Activated effector memory CD4-positive, alpha-beta T cell treated with anti-CD3 and anti-CD28 coated beads, Interleukin-2, amount 50 U/mL, for 16 hours (primary cell): ENCODE results near the gene NAALADL1.

Source experiments
- DNase-seq: peaks from one replicate; pipeline ENCODE4 v3.0.0-alpha.2; 2020

The NAALADL1 gene

DNA sequence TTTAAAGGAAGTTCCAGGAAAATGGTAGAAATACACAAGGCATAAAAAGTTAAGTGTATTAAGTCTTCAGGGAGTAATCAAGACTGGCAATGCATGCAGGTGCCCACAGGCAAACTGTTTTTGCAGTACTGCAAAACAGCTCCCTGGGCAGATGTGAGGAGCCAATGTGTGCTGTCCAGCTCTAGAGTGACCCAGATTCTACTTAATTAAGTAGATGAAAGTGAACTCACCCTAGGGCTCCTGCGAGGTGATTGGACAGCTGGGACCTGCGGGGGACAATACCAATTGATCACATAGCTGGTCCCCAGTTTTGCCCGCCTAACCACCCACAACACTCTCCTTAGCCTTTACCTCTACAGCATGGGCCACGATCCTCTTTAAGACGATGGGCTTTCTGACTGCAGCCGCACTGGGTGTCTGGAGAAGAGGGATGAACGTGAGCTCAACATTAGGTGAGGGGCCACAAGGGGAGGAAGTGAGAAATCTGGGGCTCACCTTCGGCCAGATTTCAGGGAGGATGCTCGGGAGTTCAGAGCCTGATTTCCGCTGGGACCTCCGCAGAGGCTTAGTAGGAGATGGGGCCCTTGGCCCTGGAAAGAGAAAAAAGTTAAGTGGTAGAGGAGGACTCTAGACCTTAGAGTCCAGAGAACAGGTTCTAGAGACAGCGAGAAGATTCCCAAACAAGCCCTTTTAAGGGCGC, 24.9 kb upstream of the NAALADL1 start:
- no peak for DNase-seq

DNA sequence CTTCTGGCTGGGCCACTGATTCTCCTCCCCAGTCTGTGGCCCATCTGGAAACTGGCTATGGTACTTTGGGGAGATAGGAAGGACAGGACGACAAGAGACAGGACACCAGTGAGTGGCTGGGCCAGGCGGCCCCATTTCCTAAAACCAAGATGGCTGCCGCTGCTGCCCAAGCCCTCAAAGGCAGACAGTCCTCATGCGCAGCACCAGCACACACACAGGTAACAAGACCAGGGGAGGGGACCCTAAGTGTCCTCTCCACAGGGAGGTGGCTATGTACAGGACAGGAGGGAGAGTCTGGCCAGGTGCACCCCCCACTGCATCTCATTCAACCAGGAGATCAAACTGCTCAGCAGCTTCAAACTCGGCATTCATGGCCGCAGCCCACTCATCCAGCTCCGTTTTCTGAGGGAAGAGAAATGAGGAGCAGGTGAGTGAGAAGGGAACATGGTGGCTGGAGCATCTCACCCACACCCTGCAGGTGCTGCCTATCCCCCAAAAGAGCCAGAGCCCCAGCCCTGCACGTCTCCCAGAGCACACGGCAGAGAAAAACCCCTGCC, 20.5 kb upstream of the NAALADL1 start:
- DNase-seq, result no peak

DNA sequence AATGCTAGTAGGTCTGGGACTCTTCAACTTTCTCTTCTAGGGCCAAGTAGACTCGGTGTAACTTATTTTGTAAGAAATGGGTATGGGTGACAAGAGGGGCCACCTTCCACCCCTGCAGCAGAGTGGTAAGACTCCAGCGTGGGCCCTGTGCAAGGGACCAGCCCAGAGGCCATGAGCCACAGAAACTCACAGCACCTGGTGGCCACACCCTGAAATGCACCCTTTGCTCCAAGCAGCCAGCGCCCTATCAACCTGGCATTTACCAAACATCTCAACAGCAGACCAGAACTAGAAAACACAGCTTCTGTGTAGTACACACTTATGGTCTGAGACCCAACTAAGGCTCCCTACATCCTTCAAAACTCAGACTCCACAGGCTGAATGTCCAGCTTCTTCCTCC, 19.8 kb upstream of the NAALADL1 start:
- peak; percentile 89 for DNase-seq

DNA sequence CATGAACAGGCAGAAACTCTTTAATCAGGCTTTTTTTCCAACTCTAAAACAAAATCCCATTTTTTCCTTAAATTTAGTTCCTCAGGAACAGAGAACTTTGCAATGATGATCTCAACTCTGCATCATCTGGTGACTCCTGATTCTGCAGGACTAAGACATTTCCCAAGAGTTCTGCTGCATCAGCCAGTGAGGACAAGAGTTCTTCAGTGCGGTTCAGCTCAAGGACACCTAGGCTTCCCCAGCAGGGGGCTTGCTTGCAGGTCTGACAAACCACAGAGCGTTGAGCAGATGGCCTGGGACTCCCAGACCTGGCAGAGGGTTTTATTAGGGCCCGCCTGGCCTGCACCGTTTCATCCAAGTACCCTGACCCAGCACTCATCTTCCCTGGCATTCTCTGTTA, 19.1 kb upstream of the NAALADL1 start:
- no peak for DNase-seq

DNA sequence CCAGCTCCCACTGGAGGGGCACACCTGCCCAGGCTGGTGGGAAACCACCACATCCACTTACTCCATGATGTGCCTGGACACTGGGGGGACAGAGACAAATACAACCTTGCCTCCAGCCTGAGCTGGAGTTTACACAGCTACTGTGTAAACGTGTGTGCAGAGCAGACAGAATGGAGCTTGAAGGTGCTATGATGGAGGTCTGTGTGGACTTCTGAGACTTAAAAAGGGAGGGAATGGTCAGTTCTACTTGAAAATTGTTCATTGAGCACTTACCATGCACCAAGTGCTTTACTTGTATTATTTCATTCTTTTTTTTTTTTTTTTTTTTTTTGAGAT, 14.2 kb upstream of the NAALADL1 start:
- no peak for DNase-seq

DNA sequence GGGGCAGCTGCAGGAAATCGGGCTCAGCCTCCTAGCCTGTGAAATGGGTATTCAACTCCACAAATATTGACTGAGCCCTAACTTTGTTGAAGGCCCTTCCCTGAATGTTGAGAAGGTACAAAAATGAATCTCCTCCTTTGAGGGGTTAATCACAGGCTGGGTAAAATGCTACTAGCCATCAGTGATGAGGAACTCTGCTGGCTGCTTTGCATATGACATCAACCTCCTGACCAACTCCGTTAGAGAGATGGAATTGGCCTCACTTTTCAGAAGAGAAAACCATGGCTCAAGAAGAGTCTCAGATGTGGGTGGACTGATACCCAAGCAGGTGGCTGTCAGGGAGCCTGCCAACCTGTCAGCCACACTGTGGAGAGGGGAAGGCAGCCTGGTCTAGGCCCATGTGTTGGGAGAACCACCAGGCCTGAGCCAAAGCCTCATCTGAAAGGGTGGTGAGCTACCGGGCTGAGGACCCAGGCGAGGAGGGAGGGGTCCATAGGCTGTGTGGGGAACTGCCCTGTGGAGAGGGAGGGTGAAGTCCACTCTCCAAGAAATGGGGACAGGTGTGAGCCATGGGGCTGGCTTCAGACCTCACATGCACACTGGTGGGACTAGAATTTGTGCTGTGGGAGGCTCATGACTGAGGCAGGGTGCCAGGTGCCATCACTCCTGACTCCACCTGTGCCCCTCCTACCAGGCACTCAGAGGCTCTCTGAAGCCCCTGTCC, 13.7 kb upstream of the NAALADL1 start:
- no peak for DNase-seq

DNA sequence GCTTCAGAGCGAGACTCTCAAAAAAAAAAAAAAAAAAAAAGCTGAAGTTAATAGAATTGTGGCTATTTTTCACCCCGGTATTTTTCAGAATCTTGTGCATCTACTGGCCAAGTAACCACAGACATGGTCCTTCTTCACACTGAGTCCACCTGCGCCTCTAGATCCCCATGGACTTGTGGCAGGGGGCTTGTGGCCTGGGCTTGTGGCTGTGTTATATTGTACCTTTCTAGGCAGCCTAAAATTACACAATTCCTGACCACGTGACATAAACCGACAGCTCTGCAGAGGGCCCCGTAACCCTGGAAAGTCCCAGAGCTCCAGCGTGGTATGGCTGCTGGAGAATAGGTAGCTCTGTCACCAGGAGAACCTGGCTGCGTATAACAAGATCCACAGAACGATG, 10.9 kb upstream of the NAALADL1 start:
- no peak for DNase-seq

DNA sequence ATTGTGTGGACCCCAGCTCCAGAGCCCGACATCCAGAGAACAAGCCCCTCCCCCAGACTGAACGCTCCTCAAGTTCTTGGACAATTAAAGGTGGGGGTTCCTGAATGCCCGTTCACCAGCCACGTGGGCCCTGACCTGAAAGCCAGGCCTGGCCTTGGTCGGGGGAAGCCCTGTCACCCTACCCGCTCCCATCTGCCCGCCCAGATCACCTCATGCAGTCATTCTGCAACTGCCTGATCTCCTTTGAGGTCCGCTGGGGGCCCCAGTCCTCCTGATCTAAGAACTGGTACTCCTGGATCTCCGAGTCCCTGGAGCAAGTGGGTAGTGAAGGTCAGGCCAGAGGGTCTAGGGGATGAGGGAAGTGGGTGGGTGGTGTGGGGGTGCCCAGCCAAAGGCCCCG, 9.1 kb upstream of the NAALADL1 start:
- DNase-seq, result no peak

DNA sequence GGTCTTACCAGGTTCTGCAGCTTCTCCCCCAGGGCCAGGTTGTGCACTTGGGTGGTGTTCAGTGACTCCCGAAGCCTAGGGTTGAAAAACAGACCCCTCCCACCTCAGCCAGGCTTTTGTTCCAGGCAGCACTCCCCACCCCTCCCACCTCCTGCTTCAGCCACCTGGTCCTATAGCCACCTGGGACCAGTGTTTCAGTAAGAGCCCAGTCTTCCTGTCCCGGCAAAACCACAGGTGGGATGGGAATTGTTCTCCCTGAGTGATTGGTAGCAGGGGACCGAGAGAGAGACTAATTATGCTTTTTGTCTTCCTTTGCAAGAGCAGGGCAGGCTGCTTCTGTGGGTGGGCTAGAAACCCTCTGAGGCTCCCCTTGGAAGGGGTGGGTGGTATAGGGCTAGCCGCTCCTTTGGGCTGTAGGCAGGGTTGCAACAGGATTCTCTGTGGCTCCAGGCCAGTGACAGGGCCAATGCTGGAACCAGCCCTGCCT, 8.5 kb upstream of the NAALADL1 start:
- no peak for DNase-seq

DNA sequence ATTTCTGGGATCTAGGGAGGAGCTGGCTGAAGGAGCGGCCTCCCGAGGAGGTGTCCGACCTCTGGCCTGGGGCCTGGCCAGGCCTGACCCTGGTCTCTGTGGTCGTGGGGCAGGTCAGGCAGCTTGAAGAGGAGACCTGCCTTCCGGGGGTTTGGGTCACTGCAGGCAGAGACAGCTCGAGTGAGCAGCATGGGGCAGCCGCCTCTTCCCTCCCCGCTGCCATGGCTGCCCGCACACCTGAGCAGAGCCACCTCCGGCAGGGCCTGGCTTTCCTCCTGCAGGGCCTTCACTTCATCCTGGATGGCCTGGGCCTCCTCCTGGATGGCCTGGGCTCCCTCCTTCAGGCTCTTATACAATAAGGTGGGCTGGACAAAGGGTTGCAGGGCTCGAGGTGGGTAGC, 8.0 kb upstream of the NAALADL1 start:
- no peak for DNase-seq

DNA sequence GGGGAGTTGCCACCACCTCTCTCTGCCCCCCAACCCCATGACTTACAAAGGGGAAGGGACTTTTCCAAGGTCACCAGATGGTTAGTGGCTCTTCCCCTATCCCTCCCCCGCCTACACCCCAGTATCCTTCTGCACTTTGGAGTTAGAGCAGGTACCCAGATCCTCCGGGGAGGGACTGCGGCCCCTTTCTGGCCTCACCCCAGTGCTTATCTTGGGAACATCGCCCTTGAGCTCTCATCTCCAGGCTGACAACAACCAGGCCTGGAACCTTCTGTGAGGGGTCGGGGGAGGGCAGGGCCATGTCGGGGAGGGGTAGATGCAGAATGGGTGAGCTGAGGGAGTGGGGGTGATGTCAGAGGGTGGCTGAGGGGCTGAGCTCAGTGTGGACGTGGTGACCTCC, 7.5 kb upstream of the NAALADL1 start:
- no peak for DNase-seq

DNA sequence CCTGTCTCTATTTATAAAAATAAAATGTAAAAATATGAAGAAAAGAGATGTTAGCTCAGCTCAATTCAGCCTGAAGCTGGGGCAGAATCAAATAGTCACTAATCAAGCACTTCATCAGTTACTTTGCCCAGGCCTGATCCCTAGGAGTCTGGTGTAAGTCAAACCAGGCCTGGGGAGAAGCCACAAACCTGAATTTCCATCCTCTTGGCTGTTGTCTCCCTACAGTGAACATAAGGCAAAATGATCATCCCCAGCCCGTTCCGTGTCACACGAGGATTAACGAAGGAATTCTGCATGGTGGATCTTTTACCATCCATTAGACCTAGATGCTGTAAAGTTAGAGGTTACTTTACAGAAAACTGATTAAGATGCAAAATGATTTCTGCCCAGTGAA, 6.5 kb upstream of the NAALADL1 start:
- no peak for DNase-seq

DNA sequence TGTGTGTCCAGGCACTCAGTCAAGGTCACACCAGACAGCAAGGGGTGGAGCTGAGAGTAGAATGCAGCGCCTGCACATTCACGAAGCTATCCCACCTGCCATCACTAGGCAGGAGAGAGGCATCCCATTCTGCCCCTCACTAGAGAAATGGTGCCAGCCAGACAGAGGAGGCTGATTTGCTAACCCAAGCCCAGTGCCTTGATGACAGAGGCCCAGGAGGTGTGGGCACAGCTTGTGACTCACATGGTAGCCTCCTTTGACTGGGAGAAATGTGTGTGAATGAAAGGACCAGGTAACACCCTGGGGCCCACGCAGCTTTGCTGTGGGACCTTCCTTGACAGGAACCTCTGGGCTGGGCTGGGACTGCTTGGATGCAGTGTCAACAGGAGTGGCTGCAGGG, 5.2 kb upstream of the NAALADL1 start:
- DNase-seq, result no peak

DNA sequence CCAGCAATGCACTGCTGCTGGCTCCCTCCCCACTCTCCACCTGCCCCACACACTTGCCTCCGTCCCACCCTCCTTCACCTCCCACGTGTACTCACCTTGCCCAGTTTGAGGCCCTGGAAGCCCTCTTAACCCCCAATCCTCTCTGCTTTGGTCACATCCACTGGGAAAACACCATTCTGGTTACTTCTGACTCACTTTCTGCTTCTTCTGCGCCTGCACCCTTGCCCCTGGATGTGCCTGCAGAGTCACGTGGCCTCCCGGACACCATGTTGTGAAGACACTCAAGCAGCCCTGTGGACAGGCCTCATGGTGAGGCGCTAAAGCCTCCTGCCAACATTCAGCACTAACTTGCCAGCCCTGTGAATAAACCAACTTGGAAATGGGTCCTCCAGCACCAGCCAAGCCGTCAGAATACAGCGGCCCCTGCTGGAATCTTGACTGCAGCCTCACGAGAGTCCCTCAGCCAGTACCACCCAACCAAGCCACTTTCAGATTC, 2.6 kb upstream of the NAALADL1 start:
- no peak for DNase-seq

DNA sequence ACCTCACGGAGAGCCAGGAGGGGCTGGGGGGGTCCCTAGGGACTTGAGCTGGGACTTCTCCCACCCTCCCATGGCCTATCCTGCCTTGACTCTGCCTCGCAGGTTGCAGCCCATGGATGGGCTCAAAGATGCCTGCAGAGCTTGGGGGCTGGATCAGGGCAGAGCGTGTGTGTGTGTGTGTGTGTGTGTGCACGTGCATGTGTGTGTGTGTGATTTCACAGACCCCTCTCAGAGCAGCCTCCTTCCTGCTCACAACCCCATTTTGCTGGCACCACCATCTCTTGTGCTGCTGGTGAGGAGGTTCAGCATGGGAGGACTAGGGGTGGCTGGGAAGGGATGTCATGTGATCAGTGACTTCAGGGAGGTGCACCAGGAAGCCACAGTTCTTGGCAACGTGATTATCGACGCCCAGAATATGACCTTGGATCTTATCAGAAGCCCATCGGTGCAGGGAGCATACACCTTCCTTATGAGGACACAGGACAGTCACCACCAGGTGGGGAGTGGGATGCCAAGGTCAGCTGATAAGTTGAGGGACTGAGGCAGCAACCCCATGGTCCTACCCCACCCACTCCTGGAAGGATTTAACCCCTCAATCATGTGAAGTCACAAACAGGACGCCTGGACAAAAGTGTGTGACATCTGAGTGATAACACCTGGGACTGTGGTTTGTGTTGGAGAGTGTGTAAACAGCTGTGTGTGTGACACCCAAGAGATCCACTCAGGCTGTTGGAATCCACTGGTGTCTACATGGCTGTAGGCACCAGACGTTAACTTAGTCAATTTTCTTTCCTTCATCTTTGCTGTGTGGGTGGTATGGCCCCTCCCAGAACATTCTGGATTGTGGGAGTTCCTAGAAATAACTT, 1.8 kb upstream of the NAALADL1 start:
- DNase-seq, result no peak

DNA sequence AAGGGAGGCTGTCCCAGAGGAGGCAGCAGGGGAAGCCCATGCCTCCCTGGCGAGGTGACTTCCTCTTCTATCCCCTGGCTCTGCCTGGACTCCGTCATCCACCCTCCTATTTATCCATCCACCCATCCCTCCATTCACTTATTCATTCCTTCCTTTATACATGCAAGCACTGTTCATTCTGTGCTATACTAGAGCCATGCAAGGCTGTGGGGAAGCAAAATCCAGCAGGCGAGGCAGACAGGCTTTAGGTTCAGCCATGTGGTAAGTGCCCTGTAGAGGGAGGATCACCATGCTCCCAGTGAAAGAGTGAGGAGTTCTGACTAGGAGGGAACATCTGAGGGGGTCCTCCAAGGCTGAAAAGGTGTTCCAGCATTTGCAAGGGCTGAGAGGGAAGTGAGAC, 1.2 kb upstream of the NAALADL1 start:
- DNase-seq, result no peak

DNA sequence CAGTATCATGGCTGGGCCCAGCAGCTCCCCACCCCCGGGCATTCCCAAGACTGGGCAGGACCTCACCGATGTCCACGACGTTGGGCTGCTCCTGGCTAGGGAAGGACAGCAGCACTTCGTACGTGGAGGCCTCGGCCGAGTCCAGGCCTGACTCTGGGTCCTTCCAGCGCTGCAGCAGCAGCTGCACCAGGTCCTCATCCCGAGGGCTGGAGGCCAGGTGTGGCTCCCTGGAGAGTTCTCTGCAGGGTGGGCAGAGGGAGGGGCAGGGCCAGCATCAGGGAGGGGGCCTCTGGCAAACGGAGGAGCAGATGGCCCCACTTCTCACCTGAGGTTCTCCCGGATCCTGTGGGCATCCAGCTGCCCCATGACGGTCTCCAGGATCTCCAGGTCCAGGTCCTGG, 341 bp downstream of the NAALADL1 start:
- no peak for DNase-seq

DNA sequence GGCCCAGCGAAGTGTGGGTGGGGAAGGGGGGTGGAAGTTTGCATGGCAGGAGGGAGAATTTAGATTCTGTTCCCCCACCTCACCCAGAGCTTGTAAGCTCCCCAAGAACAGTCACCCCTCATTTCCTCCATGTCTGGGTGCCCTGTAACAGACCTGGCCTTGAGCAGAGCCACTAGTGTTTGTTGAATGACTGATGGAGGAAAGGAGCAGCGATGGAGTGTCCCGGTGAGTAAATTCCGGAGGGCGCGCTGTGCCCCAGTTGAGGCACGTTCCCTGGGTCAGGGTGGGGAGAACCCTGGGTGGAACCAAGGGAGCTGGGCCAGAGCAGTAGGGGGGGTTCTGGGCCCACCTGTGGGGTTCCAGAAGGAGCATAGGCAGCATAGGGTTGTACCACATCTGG, 827 bp downstream of the NAALADL1 start:
- DNase-seq, result no peak

DNA sequence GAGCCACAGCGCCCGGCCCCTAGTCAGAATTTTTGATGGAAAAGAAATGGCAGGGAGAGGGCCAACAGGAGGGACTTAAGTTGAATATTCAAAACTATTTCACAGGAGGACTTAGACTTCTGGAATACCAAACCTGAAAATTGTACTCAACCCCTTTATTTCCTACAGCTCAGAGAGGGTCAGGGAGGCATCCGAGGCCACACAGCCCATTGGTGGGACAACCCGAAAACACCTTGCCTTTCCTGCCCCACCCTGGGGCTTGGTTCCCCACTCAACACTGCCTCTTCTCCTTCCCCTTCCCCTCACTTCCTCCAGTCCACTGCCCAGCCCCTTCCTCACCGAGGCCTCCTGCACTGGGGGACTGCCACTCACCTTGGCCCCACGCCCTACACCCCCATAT, 1.4 kb downstream of the NAALADL1 start:
- no peak for DNase-seq

DNA sequence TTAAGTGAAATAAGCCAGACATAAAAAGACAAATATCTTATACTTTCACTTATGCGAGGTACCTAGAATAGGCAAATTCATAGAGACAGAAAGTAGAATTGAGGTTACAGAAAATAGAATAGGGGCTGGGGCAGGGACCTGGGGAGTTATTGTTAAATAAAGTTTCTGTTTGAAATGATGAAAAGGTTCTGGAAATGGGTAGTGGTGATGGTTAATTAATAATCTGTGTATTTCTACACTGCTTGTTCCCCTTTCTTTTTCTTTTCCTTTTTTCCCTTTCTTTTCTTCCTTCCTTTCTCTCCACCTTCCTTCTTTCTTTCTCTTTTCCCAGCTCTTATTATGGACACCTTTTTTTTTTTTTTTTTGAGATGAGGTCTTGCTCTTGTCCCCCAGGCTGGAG, 2.8 kb downstream of the NAALADL1 start:
- DNase-seq, result no peak

DNA sequence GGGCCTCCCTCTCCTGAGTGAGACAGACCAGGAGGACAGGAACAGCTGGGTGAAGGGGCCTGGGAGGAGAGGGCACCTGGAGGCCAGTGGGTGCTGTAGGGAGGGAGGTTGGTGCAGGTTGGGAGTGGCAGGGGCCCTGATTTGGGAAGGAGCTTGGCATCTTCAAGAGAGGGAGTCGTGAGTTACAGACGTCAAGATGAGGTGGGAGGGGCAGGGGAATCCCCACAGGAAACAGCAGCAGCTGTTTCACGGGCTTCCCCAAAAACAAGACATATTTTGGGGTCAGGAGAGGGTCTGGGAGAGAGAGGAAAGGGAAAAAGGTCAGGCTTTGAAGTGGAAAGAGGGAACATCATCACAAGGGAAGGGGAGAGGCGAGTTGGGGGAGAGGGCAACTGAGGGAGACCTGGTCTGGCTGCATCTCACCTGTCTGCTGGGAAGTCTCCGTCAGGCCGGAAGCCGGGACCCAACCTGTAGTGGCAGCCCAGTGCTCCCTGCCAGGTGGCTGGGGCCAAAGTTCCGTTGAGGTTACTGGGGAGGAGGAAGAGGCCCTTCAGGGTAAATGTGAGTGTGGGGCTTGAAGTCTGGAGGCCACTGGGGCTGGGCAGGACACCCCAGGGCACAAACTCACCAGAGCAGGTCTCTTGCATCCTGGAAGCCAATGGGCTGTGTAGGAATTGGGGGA, 4.4 kb downstream of the NAALADL1 start:
- peak; percentile 68 for DNase-seq

DNA sequence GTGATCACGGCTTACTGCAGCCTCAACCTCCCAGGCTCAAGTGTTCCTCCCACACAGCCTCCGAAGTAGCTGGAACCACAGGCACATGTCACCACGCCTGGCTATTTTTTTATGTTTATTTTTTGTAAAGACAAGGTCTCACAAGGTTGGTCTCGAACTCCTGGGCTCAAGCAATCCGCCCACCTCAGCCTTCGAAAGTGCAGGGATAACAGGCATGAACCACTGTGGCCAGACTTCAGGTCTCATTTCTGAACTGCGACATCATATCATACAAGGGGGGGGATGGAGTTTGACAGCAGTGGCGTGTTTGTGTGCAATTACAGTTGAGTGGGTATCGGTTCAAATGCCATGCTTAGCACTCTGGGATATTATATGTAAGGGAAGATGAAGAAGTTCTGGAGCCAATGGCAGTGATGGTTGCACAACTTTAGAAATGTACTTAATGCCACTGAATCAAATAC, 6.9 kb downstream of the NAALADL1 start:
- DNase-seq, result no peak
